Measurements from ENCODE around the gene FRMD3.
"Not testable (repeated sequence)": the region's sequence is repeated elsewhere in the genome, so short reads cannot be mapped to it uniquely, and the experiment has no call there.

FRMD3 gene

GRCh38 chr9:83521411-83521810, 16.8 kb downstream of the FRMD3 start:
- DNase-seq, result no peak

GRCh38 chr9:83521011-83521410, 17.2 kb downstream of the FRMD3 start:
- no peak for DNase-seq

- DNase-seq, result no peak
Observed at GRCh38 chr9:83520292-83520691, 17.9 kb downstream of the FRMD3 start.

- DNase-seq, result not testable (repeated sequence)
Observed at GRCh38 chr9:83517980-83518379, 20.2 kb downstream of the FRMD3 start.

- DNase-seq, result no peak
Observed at GRCh38 chr9:83514767-83515166, 23.4 kb downstream of the FRMD3 start.

GRCh38 chr9:83512621-83513020, 25.6 kb downstream of the FRMD3 start:
- DNase-seq, result no peak

GRCh38 chr9:83511051-83511450, 27.1 kb downstream of the FRMD3 start:
- no peak for DNase-seq

- no peak for DNase-seq
Observed at GRCh38 chr9:83509402-83509801, 28.8 kb downstream of the FRMD3 start.

- DNase-seq, result no peak
Observed at GRCh38 chr9:83508067-83508466, 30.1 kb downstream of the FRMD3 start.

- no peak for DNase-seq
Observed at GRCh38 chr9:83505282-83505681, 32.9 kb downstream of the FRMD3 start.

GRCh38 chr9:83503866-83504265, 34.3 kb downstream of the FRMD3 start:
- DNase-seq, result no peak

GRCh38 chr9:83501565-83501964, 36.6 kb downstream of the FRMD3 start:
- DNase-seq, result no peak

- DNase-seq, result no peak
Observed at GRCh38 chr9:83497441-83497840, 40.8 kb downstream of the FRMD3 start.

- DNase-seq, result no peak
Observed at GRCh38 chr9:83491995-83492394, 46.2 kb downstream of the FRMD3 start.

GRCh38 chr9:83491413-83491812, 46.8 kb downstream of the FRMD3 start:
- no peak for DNase-seq

- DNase-seq, result no peak
Observed at GRCh38 chr9:83489961-83490360, 48.2 kb downstream of the FRMD3 start.

GRCh38 chr9:83484990-83485389, 53.2 kb downstream of the FRMD3 start:
- no peak for DNase-seq

GRCh38 chr9:83483223-83483622, 55.0 kb downstream of the FRMD3 start:
- no peak for DNase-seq

GRCh38 chr9:83479765-83480164, 58.4 kb downstream of the FRMD3 start:
- DNase-seq, result no peak

GRCh38 chr9:83477571-83477970, 60.6 kb downstream of the FRMD3 start:
- DNase-seq, result no peak

GRCh38 chr9:83477120-83477519, 61.1 kb downstream of the FRMD3 start:
- no peak for DNase-seq

- no peak for DNase-seq
Observed at GRCh38 chr9:83476513-83476912, 61.7 kb downstream of the FRMD3 start.

GRCh38 chr9:83475741-83476140, 62.5 kb downstream of the FRMD3 start:
- DNase-seq, result no peak

- DNase-seq, result no peak
Observed at GRCh38 chr9:83474631-83475030, 63.6 kb downstream of the FRMD3 start.

- no peak for DNase-seq
Observed at GRCh38 chr9:83473488-83473971, 64.7 kb downstream of the FRMD3 start.

- no peak for DNase-seq
Observed at GRCh38 chr9:83472764-83473163, 65.4 kb downstream of the FRMD3 start.

All from NCI-H187 treated with DMSO at 0.1 percent for 48 hours (cell line).